Measurements from ENCODE around the gene NELL2. TPM values are rescaled to one million over a fixed set of nuclear protein-coding genes. Genes with fewer than 3 reads are reported as not detected.
"Not testable (repeated sequence)": the region's sequence is repeated elsewhere in the genome, so short reads cannot be mapped to it uniquely, and the experiment has no call there.

NELL2 gene
- total RNA-seq, 1 donor from 2014 or later: 0.20 TPM

DNA sequence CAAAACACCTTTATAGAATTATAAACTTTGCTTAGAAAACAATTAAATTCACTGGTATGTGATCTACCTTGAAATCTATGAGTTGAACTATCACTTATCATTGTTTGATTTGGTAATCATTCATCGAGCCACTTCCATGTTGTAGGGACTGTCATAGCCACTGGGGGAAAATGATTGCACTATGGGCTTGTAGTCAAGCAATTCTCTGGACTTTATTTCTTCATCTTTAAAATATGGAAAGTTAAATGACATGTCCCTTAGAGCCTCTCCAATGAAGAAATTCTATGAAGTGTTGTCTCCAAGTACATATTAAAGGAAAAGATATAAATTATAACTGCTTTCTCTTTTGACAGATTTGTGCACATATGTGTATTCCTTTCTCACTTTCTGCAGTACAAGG is 97.3 kb downstream of the NELL2 start:
- DNase-seq (ENCODE audit: low read depth): no peak

DNA sequence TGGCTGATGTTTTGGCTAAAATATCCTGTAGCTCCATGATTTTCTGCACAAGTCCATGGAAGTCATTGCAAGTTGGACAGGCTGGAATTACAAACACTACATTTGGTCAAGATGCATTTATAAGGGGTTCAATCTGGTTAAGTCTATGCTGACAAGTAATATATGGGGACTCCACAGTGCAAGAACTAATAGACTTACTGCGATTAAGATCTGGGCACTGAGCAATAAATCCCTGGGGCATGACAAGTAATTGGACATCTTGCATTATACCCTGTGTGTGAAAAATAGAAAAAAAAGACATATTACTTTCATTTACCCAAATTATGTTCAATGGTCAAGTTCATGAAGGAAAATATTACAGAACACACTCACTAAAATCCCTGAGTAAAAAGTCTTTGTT is 99.1 kb downstream of the NELL2 start:
- DNase-seq (ENCODE audit: low read depth): no peak

DNA sequence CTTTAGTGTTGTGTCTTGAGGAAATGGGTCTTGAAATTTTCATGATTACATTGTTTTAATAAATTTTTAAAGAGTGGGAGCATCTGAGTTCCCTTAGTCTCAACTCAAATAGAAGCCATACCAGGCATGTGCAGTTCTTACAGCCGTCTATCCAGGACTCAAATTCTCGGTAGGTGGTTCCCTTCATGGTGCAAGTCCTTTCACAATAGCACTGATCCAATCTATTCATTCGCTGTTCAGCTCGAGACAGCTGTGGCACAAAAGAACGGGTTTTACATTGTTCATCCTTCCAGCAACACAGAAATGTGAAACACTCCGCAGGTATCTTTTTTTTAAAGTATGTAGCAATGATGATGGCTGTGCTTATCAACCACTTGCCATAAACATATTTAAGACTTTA is 100.2 kb downstream of the NELL2 start:
- DNase-seq (ENCODE audit: low read depth): no peak

DNA sequence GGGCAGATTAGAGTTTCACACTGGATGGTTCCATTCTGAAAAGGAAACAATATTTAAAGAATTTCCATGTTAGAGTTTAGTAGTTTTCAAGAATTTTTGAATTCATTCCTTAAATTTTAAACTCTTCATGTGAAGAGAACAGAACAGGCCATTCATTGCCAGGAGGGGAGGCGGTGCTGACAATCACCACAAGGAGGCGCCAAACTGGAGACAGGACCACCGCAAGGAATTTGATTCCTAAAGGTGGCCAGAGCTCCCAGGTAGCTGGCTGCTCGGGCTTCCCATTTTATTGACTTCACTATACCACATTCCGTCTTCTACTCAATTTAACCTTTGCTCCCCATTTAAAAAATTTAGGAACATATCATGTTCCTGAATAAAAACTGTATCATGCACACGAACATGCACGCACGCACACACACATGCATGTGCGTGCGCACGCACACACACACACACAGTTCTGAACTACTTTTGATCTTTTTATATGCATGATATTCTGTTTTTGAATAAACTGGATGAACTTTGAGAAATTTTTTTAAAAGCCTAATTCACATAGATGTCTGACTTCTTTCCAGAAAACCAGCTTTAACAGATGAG is 101.2 kb downstream of the NELL2 start:
- no peak for DNase-seq (ENCODE audit: low read depth)

DNA sequence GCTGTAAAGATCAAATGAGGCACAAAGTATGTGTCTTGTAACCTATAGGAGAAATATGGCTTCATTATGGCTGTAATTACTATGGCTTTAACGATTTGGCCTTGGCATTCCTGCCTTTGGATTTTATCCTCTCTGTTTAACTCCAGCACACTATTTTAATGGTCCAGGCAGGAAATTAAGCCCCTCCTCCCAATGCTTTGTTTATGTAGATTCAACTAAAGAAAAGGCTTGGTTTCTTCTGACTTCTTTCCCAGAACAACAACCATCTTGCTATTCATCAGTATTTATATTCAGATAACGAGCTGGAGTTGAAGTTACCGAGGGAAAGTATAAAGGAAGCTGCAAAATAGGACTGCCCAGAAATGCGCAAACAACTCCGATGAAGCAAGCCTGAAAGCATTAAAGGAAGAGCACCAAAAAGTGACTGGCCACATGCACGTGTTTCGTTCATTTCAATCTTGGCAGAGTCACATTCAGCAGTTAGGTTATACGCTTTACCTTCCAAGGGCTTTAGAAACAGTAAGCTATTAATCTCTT is 104.6 kb downstream of the NELL2 start:
- no peak for DNase-seq (ENCODE audit: low read depth)

DNA sequence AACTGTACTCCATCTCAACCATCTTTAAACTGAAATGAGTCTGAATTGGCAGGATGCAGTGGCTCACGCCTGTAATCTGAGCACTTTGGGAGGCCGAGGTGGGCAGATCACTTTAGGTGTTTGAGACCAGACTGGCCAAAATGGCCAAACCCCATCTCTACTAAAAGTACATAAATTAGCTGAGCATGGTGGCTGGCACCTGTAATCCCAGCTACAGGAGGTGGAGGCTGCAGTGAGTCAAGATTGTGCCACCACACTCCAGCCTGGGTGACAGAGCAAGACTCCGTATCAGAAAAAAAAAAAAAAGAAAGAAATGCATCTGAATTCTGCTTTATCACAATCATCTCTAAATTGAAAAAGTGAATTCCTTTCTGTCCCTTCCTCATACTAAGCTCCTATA is 110.3 kb downstream of the NELL2 start:
- no peak for DNase-seq (ENCODE audit: low read depth)

DNA sequence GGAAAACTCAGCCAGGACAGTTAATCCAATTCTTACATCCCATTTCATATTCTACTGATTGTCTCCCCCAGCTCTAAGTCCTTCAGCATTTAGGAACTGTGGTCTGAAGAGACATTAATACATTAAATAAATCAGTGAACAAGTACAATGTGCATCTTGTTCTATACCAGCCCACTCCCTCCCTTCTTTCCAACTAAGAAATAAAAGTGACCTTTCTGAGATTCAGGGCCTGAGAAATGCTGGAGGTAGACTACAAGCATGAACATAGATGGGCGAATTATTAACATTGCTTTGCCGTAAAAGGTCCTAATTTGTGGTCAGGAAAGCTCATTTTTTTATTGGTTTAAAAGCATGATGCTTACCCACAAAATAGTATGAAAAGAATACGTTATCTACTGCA is 113.1 kb downstream of the NELL2 start:
- DNase-seq (ENCODE audit: low read depth): no peak

DNA sequence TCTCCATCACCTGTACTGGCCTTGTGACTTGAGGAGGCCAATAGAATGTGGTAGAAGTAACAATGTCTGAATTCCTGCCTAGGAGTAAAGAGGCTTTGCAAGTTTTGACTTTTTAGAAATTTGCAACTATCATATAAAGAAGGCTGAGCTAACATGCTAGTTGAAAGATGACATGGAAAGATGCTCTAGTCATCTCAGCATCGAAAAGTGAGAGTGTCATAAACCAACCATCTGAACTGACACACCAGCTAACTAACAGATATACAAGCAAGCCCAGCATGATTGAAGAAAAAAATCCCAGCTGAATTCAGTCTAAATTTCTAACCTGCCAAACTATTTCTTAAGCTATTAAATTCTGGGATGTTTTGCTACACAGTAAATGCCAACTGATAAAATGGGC is 116.8 kb downstream of the NELL2 start:
- DNase-seq (ENCODE audit: low read depth): no peak

DNA sequence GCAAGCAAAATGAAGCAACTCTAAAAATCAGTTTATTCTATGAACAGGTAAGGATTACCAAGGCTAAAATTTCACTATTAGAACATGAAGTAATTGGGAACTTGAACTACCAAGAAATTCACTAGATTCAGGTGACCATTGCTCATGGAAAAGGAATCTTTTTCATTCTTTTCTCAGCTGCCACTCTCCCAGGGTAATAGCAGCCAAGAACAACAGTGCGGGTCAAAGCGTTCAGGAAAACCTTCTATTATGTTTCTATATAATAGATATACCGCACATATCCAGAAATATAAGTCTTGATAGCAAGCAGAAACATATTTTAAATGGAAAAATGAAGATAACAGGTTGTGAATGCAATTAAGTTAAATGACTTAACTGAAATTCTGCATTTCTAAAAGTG is 125.6 kb downstream of the NELL2 start:
- DNase-seq (ENCODE audit: low read depth): no peak

DNA sequence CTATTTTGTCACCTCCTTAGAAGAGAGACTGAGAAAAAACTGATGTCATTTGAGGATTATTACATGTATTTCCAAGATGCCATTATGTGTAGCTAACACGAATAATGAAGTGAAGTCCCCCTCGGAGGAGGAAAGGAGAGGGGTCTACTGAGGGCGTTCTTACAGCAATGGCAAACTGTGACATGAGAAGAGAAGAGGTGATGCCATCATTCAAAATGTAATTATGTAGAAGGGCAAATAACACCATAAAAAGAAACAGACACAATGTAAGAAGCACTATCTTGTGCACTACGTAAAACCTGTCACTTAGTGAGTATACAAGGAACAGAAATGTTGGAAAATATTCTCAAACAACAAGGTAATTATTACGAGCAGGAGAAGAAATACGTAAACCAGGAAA is 126.5 kb downstream of the NELL2 start:
- DNase-seq (ENCODE audit: low read depth): no peak

DNA sequence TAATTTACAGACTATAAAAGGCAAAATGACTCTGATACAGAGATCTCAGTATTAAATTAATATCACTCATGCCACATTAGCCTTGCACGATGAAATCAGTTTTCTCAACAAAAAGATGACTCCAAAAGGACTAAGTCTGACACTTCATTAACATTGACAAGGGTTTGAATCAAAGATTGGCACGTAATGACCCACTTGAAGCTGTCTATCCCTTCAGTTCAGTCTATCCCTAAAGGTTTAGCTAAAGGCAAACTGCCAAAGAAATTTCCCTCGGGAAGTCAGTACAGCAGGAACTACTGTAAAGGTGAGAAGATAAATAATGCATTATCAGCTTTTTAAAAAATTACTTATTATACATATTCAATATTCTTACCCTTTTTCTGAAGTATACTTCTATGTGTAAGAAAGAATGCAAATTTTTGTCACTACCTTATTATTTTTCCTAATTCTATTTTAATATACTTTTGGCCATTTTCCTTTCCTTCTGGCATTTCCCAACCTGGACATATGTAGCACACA is 127.1 kb downstream of the NELL2 start:
- no peak for DNase-seq (ENCODE audit: low read depth)

DNA sequence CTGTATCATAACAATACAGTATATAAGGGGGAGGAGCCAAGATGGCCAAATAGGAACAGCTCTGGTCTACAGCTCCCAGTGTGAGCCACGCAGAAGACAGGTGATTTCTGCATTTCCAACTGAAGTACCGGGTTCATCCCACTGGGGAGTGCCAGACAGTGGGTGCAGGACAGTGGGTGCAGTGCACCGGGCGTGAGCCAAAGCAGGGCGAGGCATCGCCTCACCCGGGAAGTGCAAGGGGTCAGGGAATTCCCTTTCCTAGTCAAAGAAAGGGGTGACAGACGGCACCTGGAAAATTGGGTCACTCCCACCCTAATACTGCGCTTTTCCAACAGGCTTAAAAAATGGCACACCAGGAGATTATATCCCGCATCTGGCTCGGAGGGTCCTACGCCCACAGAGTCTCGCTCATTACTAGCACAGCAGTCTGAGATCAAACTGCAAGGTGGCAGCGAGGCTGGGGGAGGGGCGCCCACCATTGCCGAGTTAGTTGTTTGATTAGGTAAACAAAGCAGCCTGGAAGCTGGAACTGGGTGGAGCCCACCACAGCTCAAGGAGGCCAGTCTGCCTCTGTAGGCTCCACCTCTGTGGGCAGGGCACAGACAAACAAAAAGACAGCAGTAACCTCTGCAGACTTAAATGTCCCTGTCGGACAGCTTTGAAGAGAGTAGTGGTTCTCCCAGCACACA is 134.7 kb downstream of the NELL2 start:
- not testable (repeated sequence) for DNase-seq (ENCODE audit: low read depth)

DNA sequence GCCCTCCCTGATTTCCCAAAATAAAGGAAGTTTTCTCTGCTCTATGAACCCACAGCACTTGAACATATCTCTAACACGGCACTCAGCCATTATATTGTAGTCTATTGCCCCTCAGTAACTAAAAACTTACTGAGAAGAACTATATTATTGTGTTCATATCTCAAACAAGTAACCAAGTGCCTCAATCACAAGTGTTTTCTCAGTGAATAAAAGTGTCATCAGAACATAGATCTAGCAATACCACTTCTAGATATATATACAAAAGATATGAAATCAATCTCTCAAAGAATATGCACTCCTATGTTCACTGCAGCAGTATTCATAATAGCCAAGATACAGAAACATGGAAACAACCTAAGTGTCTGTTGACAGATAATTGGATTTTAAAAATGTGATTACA is 138.1 kb downstream of the NELL2 start:
- no peak for DNase-seq (ENCODE audit: low read depth)

DNA sequence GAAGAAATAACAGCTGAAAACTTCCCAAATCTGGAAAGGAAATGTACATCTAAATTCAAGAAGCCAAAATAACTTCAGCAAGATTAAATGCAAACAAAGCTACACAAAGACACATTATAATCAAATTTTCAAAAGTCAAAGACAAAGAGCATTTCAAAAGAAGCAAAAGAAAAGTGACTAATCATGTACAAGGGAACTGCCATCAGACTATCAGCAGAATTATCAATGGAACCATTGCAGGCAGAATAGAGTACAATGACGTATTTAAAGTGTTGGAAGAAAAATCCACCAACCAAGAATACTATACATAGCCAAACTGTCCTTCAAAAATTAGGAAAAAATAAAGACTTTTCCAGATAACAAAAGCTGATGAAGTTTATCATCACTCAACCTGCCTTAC is 147.5 kb downstream of the NELL2 start:
- DNase-seq (ENCODE audit: low read depth): no peak

DNA sequence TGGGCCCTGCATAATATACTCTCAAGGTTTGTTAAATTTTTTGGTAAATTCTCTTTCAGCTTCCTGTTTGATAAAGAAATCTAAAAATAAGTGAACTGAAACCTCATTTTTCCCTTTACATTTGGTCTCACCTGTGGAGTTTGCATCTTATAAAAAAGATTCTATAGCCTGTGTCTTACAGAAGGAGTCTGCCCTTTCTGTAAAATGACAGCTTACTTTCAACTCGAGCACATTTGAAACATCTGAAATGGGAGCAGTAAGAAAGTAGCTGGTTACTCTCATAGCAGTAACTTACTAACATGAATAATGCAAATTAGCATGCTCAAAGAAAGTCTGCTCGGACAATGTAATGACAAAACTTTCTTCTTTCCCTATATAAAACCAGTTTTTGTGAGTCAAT is 155.8 kb downstream of the NELL2 start:
- DNase-seq (ENCODE audit: low read depth): no peak

DNA sequence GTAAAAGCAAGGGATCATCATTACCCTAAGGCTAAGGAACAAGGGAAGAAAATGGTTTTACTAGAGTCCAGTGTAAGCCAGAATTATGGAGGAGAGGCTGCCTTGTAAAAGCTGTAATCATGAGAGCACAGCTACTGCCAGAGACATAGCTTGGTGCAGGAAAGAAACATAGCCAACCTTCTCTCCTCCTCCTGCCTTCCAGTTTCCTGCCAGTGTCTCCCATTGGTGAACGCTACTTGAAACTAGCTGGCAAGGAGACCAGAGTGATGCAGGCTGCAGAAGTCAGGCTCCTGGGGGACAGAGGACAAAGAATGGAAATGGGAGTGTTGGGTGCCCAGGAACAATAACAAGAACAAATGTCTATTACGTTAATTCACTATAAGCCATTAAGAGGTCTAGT is 158.5 kb downstream of the NELL2 start:
- DNase-seq (ENCODE audit: low read depth): no peak

DNA sequence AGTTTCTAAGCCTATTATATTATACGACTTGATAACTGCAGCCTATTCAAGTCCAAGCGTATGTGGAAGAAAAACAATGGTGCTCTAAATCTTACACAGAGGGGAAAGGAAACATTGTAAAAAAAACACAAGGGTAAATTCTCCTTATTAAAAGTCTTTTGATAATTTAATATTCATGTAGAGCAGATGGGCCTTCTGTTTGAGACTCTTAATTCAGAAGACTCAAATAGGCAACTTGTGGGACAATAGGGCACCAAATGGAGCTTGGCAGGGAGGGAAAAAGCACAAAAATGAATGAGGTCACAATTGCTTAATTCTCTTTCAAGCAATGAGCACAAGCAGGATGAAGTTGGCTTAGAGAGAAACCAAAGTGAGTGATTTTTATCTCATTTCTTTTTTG is 159.4 kb downstream of the NELL2 start:
- no peak for DNase-seq (ENCODE audit: low read depth)

DNA sequence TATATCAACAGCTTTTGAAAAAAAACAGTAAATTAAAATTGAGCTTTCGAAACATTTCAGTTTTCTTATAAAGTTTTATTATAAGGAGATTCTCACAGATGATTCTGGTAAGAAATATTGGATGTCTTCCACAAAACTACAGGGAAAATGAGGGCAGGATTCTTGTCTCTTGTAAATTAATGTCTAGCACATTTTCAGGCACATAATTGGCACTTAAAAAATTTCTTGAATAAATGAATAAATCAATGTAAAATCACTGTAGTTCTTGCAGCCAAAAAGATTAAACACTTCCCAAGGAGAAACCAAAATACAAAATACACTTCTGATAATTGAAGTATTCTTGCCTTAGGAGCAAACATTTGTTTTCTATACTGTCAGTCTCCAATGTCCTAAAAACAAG is 164.4 kb downstream of the NELL2 start:
- no peak for DNase-seq (ENCODE audit: low read depth)

DNA sequence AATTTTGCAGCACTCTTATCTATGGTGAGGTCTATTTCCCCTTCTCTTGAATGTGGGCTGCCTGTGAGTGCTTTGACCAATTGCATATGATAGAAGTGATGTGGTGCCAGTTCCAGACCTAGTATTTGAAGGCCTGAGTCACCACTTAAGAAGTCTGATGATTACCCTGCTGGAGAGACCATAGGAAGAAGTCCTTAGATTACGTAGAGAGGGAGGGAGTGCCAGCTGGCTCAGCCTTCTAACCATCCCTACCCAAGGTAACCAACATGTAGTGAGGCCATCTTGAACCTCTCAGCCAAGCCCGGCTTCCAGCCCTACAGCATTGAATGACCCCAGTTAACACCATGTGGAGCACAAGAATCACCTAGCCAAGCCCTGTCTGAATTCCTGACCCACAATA is 166.9 kb downstream of the NELL2 start:
- DNase-seq (ENCODE audit: low read depth): no peak

DNA sequence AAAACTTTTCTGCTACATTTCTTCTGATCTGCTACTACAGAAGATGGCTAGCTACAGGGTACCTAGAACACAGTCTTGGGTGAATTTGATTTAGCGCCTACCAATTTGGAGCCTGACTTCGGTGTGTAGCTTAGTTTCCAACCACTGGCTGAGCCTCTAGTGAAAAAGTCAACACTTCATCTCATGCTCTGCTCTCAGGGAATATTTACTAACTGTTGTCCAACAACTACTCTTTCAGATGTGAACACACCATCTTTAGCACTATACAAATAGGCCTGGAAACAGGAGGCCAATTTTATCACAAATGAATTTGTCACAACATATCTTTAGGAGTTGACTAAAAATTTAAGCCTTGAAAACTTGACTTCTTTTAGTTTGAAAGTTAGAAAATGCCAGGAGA is 167.9 kb downstream of the NELL2 start:
- no peak for DNase-seq (ENCODE audit: low read depth)

DNA sequence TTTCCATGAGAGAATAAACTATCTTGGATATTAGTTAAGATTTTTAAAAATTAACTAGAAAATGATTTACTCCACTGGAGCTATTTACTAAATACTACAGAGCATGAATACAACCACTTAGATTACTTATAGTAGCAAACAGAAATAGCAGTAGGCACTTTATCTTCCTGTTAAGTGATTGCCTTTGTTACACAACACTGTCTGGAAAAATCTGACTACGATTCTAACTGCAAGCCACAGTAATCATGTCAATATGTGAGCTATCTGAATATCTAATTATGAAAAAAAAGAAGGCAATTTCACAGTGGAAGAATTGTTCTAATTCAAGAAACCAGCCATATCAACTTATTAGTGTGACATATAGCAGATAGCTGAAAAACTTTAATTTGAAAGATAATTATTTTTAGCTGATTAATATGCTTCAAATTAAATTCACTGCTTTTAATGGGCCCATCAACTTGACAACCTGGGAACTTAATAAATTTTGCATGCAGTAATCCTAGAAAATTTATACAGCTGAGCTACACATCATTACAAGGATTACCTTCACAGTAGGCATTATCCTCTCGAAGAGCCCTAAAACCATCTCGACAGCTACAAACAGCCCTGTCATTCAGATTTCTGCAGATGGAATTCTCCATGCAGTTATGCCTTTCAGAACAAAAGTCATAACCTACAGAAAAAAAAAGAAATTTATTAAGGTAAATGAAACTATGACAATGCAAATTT is 172.8 kb downstream of the NELL2 start:
- DNase-seq (ENCODE audit: low read depth): no peak

DNA sequence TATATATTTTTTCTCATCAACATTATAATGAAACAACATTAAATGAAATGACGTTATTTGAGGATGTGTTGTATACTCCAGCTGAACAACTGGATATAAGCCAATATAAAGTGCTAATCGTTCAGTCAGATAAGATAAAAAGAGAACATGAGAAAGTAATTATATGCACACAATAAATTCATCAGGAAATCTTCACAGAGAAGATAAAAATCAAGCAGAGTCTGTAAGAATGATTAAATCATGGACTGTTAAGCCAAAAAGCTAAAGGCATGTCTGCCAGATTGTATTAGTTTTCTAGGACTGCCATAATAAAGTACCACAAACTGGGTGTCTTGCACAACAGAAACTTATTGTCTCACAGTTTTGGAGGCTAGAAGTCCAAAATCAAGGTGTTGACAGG is 178.6 kb downstream of the NELL2 start:
- no peak for DNase-seq (ENCODE audit: low read depth)

DNA sequence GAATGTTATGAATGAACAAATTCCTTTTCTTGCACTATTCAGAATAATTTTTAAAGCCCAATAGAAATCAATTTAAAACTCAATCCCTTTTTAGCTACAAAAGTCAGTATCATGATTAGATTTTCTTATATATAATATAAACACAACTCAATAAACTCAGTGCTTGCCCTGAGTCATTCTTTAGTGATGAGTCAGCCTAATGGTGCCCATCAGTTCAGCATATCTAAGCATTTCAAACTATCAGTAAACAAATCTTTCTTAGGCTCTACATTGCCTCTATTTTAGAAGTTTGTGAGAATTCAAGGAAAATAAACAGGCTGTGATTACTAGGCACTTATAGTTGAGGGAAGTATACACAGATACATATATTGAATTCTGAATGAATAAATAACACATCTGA is 179.6 kb downstream of the NELL2 start:
- peak; percentile 24 for DNase-seq (ENCODE audit: low read depth)
